GM21576 (cell line): ENCODE measurements around the gene C4A.
"Not testable (repeated sequence)": the region's sequence is repeated elsewhere in the genome, so short reads cannot be mapped to it uniquely, and the experiment has no call there.

Experiments used
- ATAC-seq: cut with Tn5 transposase; IDR thresholded peaks from one replicate; pipeline ENCODE4 v1.9.1; 2021; ENCODE audit warnings: mild to moderate bottlenecking, moderate library complexity; ENCODE audit not compliant: unreplicated experiment

Gene C4A

DNA sequence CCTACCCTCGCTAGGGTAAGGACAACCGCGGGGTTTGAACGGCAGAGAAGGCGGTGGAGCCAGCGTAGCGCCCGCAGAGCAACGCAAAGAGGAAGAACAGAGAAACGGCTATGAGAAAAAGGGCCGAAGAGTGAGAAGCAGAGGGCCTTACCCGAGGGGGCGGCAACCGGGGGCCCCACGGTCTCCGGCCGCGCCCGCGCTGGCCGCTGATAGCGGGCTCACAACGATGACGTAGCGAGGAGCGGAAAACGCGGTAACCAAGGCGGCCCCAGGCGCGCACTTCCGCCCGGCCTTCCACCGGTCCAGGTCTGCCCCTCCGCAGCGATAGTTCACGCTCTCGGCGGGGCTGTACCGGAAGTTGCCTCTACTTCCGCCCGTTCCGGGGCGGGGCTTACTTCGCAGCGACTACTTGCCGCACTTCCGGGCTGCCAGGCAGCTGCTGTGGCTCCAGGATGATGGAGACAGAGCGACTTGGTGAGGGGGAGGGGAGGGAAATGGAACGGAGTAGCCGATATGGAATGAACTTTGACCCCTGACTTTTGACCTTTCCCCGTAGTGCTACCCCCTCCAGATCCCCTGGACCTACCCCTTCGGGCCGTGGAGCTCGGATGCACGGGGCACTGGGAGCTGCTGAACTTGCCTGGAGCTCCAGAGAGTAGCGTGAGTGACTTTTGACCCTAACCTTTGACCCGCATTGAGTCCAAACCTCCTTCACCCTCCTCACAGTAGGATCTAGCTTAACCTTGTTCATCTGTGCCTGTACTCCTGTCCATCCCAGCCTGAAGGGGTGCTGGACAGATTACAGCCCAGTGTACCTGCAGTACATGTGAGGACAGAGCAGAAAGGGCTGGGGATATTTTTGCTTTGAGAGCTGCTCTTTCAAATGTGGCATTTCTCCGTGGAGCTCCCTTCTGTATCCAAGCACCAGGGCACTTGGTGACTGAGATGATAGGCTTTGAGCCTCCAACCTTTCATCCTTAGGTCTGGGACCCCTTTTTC is 22.8 kb upstream of the C4A start, which contains the start of the genes NELFE and SKIC2:
NELFE (minus strand) TSS at position 231 of the 999 bp plus-strand sequence. CDS start 525 bp downstream, outside the sequence.
SKIC2 (plus strand) TSS at position 435 of the 999 bp plus-strand sequence; CDS start at position 453, 18 bp downstream.
- ATAC-seq = peak; percentile 92

DNA sequence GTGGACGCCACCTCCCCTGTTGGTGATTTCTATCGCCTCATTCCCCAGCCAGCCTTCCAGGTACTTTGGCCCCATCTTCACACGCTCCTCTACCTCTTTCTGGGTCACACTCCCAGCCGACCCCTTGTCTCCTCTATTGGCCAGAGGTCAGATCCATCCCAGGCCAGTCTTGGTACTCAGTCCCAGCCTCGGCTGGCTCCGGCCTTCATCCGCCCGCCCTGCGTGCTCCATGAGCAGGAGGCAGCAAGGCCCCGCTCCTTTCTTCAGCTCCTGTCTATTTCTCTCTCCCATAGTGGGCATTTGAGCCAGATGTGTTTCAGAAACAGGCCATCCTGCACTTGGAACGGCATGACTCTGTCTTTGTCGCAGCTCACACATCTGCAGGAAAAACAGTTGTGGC is 20.2 kb upstream of the C4A start:
- no peak for ATAC-seq

DNA sequence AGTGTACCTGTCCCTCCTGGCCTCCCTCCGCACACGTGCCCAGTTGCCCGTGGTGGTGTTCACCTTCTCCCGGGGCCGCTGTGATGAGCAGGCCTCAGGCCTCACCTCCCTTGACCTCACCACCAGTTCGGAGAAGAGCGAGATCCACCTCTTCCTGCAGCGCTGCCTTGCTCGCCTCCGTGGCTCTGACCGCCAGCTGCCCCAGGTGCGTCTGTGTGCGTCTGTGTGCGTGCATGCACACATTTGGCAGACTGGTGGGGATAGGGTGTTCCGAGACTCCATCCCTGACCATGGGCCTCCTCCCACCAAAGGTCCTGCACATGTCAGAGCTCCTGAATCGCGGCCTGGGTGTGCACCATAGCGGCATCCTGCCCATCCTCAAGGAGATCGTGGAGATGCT is 17.9 kb upstream of the C4A start:
- no peak for ATAC-seq

DNA sequence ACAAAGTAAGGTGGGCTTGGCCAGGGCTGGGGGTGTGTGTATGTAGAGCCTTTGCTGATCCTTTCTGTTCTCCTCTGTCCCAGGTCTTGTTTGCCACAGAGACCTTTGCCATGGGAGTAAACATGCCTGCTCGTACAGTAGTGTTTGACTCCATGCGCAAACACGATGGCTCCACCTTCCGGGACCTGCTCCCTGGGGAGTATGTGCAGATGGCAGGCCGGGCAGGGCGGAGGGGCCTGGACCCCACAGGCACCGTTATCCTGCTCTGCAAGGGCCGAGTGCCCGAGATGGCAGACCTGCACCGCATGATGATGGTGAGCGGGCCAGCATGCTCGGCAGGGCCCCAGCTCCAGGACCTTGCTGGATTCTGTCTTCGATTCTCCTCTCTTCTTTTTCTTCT is 16.2 kb upstream of the C4A start:
- no peak for ATAC-seq

DNA sequence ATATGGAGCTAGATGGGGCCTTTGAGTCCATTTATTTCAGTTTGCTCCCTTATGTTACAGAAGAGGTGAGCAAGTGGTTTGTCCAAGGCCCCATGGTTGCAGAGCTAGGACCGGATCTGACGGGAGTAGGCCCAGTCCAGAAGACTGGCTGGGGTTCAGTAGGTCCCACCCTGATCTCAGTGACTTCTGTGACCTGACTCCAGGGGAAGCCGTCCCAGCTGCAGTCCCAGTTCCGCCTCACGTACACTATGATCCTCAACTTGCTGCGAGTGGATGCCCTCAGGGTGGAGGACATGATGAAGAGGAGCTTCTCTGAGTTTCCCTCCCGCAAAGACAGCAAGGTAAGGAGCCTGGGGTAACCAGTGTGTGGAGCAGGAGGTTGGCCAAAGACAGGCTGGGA is 15.4 kb upstream of the C4A start:
- ATAC-seq = no peak

DNA sequence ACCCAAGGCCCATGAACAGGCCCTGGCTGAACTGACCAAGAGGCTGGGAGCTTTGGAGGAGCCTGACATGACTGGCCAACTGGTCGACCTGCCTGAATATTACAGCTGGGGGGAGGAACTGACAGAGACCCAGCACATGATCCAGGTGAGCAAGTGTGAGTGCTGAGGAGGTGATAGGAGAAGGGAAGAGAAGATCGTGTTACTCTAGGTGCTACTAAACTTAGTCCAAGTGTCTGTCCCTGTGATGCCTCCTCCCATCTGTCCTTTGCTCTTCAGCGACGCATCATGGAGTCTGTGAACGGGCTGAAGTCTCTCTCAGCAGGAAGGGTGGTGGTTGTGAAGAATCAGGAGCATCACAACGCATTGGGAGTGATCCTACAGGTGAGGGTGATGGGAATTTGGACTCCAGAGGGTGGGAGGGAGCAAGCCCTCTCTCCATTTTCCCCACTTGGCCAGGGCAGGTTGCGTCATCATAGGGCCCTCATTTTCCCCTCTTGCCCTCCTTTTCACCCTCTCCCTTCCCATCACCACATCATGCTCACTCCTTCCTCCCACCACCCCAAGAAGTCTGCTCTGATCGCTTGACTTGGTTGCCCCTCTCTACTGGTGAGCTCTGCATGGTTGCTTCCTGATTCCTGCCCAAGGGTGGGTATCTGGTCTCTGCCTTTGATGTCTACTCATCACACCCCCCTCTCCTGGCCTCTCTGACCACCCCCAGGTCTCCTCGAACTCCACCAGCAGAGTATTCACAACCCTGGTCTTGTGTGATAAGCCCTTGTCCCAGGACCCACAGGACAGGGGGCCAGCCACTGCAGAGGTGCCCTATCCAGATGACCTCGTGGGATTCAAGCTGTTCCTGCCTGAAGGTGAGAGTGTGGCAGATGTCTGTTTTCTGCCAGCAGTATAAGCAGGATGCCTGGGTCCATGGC is 14.6 kb upstream of the C4A start:
- no peak for ATAC-seq

DNA sequence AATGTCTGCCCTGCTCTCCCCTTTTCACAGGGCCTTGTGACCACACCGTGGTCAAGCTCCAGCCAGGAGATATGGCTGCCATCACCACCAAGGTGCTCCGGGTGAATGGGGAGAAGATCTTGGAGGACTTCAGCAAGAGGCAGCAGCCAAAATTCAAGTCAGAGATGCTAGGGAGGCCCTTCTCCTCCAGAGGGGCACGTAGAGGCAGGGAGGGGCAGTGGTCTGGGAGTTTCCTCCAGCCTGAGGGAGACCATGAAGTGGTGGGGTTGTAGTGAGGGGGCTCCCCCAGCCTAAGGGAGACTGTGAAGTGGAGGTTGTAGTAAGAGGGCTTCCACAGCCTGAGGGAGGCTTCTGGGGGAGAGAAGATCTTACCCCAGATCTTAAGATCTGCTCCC is 13.9 kb upstream of the C4A start:
- no peak for ATAC-seq

DNA sequence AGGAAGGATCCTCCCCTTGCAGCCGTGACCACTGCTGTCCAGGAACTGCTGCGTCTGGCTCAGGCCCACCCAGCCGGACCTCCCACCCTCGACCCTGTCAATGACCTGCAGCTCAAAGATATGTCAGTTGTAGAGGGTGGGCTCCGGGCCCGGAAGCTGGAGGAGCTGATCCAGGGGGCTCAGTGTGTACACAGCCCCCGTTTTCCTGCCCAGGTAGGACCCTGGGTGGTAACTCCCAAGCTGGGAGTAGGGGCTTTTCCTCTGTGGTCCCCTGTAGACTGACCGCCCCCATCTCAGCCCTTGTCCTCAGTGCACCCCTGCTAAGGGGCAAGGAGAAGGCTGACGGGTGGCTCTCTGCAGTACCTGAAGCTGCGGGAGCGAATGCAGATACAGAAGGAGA is 13.5 kb upstream of the C4A start:
- no peak for ATAC-seq

DNA sequence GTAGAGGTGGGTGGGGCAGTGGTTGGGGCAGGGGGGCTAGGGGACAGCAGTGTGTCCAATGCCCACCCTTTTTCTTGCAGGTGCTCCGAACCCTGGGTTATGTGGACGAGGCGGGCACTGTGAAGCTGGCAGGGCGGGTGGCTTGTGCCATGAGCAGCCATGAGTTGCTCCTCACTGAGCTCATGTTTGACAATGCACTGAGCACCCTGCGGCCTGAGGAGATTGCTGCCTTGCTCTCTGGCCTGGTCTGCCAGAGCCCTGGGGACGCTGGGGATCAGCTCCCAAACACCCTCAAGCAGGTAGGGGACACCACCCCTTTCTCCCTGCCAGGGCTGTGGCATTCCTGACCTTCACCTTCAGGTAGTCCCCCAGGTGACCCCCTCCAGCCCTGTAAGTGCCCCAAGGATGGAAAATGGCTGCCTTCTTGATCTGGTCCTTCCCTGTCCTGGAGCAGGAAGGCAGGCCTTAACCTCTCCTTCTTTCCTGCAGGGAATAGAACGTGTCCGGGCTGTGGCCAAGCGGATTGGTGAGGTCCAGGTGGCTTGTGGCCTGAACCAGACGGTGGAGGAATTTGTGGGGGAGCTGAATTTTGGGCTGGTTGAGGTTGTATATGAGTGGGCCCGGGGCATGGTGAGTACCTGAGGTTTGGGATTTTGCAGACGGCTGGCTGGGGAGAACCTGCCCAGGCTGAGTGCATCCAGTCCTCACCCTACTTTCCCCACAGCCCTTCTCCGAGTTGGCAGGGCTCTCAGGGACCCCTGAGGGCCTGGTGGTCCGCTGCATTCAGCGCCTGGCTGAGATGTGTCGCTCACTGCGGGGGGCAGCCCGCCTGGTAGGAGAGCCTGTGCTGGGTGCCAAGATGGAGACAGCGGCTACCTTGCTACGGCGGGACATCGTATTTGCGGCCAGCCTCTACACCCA is 12.8 kb upstream of the C4A start:
- ATAC-seq = no peak

DNA sequence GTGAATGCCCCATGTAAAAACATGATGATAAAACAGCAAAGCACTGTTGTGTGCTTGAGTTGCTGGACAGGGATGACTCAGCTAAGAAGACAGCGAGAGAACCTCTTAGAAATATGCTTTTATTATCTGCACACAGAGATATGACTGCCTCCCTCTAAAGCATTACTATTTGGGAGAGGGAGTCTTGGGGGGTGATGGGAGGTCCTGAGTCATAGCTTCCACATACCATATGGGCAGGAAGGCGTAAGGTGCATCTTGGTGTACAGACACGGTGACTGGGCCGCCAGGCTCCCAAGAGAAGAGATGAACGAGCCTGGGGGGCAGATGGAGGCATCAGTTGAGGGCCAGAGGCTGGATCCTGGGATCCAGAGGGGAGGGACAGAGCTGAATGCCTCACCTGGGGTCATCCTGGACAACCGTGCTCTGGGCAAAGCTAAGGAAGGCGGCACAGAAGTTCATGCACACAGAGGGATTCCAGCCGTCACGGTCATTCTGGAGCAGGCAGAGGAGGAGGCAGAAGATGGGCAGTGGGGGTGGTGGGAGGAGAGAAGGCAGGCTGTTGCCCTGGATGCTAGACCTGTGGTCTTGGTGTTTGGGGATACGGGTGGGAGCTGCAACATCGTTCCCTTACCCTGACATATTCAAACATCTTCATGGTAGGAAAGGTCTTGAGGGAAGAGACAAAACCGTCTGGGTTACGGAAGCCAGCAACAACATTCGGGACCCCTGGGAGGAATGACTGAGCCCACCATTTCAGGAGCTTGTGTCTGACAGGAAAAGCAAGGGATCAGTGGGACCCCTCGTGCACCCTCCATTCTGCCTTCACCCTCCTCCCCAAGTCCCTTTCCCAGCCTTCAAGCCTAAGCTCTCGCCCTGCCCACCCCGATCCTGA is 11.9 kb upstream of the C4A start:
- ATAC-seq = no peak

DNA sequence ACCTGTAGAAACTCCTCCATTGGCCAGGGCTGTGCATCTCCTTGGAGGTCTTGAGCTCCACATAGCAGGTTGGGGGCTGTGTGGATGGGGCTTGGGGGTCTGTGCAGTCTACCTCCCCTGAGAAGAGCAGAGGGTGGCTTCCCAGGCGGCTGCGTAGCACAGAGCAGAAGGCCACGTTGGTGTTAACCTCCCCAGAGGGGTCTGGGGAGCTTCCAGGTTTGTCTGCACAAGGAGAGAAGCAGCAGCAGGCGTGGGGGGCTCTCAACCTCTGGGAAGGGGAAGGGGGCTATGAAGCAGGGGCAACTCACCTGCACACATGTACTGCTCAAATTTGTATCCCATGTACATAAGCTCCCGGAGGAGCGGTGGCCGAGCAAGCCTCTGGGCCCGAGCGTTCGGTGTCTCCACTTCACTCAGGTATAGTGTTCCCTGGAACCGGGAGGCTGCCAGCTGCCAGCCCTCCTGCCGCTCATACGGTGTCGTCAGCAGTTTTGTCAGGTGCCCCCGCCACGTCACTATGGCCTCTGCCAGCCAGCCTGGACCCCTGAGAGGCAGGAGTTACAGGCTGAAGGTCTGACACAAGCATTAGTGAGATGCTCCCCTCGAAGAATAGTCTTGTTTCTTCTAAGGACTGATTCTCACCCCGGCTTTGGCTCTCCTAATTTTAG is 11.1 kb upstream of the C4A start:
- ATAC-seq = no peak

DNA sequence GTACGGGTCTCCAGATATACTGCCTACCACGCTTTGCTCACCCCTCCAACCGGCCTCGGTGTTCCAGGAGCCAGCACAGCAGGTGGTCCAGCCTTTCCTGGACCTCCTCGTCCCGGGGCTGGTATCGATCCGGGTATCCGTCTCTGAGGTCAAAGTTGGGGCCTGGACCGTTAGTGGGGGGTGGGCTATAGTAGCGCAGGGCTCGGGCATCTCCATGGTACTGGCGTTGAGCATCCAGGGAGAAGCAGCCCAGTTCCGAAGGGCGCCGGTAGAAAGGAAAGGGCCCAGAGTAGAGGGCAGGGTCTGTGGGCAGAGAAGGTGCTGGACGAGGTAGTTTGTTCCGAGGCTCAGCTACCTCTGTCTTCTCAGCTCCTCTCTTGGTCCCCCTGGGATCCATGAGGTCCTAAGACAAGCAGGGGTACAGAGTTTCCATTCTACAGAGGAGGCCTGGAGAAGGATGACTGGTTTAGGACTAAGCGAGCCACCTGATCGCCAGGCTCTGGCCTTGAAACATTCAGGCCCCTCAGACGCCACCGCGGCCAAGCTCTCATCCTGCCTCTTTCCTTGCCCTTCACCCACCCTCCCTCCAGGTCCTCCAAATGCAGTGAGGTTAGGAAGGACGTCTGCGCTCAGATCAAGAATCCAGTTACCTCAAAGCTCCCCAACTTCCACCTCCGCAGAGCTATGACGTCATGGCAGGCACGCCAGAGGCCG is 10.4 kb upstream of the C4A start:
- no peak for ATAC-seq

DNA sequence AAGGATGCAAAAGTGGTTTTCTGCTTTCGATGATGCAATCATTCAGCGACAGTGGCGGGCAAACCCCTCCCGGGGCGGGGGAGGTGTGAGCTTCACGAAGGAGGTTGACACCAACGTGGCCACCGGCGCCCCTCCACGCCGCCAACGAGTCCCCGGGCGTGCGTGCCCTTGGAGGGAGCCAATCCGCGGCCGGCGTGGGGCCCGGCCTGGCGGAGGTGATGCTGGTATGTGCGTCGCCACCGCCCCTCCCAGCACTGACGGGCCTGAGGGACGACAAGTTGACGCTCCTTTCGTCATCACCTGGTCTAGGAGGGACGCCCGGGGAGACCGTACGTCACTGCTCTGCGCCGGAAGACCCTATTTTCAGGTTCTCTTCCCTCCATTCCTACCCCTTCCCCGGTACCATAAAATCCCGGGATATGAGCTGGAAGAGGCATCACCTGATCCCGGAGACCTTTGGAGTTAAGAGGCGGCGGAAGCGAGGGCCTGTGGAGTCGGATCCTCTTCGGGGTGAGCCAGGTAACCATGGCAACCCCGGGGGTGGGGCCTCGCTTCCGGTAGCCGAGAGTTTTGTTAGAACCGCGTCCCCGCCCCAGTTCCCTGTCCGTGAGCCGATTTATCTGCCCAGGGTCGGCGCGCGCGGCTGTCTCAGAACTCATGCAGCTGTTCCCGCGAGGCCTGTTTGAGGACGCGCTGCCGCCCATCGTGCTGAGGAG is 9.7 kb upstream of the C4A start, which contains the start of gene DXO:
DXO (minus strand) TSS at position 146 of the 716 bp plus-strand sequence. CDS start 463 bp downstream, outside the sequence.
- ATAC-seq = peak; percentile 75

DNA sequence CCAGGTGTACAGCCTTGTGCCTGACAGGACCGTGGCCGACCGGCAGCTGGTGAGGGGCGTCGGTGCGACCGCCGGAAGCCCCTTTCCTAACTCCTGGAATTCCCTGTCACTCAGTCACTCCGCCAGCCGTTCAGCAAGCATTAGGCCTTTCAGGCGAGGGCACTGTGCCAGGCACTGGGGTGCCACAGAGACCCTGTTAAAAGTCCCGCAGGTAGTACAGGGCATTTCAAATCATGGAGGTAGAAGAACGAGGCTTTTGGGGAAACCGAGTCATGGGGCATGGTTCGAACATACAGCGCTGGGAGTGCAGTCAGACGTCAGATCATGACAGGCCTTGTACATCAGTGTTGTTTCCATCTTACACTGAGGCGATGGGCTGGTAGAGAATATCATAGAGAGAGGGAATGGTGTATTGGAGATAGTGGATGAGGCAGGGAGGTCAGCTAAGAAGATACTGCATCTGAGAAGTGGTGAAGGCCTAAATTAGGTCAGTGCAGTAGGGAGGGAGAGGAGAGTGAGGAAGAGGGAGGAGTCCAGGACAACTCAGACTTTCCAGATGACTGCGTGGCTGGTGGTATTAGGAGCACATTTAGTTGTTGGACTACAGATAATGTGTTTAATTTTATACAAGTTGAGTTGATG is 9.0 kb upstream of the C4A start:
- ATAC-seq = no peak

DNA sequence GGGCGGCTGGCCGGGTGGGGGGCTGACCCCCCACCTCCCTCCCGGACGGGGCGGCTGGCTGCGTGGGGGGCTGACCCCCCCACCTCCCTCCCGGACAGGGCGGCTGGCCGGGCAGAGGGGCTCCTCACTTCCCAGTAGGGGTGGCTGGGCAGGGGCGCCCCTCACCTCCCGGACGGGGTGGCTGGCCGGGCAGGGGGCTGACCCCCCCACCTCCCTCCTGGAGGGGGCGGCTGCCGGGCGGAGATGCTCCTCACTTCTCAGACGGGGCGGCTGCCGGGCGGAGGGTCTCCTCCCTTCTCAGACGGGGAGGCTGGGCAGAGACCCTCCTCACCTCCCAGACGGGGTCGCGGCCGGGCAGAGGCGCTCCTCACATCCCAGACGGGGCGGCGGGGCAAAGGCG is 5.8 kb upstream of the C4A start:
- not testable (repeated sequence) for ATAC-seq

DNA sequence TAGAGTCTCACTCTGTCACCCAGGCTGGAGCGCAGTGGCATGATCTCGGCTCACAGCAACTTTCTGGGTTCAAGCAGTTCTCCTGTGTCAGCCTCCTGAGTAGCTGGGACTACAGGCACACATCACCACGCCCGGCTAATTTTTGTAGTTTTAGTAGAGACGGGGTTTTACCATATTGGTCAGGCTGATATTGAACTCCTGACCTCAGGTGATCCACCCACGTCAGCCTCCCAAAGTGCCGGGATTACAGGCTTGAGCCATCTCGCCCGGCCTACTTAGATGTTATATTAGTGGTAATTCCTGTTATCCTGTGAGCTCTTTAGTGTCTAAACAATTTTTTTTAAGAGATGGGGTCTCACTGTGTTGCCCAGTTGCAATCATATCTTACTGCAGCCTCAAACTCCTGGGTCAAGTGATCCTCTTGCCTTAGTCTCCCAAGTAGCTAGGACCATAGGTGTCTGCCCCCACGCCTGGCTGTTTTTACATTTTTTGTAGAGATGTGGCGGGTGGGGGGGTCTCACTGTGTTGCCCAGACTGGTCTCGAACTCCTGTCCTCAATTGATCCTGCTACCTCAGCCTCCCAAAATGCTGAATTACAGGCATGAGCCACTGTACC is 3.9 kb upstream of the C4A start:
- no peak for ATAC-seq
